Panc1 (cell line): Measurements from ENCODE around the gene NR6A1. TPM values are rescaled to one million over a fixed set of nuclear protein-coding genes. Genes with fewer than 3 reads are reported as not detected.

ENCODE experiments used
- ATAC-seq: fragments of 200-7000 bp; cut with Tn5 transposase; 2 replicates; pipeline ENCODE4 v1.9.1; 2020; ENCODE audit warnings: mild to moderate bottlenecking, moderate library complexity
- BruUV-seq: library from RNA; stranded (reverse); fragments of 400-500 nt; replicated peaks from 2 replicates; lab custom pipeline; 2021; lab: Mats Ljungman, UMichigan
- CTCF ChIA-PET: fragments of 300-600 bp; sonication (Branson Sonifier 250); formaldehyde crosslinking; loops from one replicate; lab custom pipeline; 2022; ENCODE audit warnings: antibody characterized with exemption; lab: Charles Lee
- POLR2A ChIA-PET: fragments of 300-600 bp; sonication (Branson Sonifier 250); formaldehyde crosslinking; loops from one replicate; lab custom pipeline; 2022; ENCODE audit warnings: antibody characterized with exemption; lab: Charles Lee
- DNase-seq: peaks from one replicate; pipeline ENCODE4 v3.0.0-alpha.2; 2010; ENCODE audit warnings: low read depth, low spot score
- H3K27ac ChIP-seq: 2 replicates; pipeline ENCODE4 v1.5.1; 2011; ENCODE audit warnings: mild to moderate bottlenecking, low read length, inconsistent platforms
- H3K27me3 ChIP-seq: fragments of 200-500 bp; sonication (Bioruptor generic); 2 replicates; pipeline ENCODE4 v1.6.0; 2014; ENCODE audit warnings: low read length, inconsistent platforms; ENCODE audit not compliant: control insufficient read depth, insufficient read depth
- H3K36me3 ChIP-seq: fragments of 200-500 bp; sonication (Bioruptor generic); 2 replicates; pipeline ENCODE4 v1.5.1; 2014; ENCODE audit warnings: inconsistent platforms, mild to moderate bottlenecking, low read length, moderate library complexity; ENCODE audit not compliant: control insufficient read depth, insufficient read depth
- H3K4me1 ChIP-seq: 2 replicates; pipeline ENCODE4 v1.5.1; 2011; ENCODE audit warnings: inconsistent platforms, mild to moderate bottlenecking, low read length, moderate library complexity; ENCODE audit not compliant: control insufficient read depth, insufficient read depth
- H3K4me3 ChIP-seq, 2 experiments: 2 replicates each; pipeline ENCODE4 v1.5.1; 2011 to 2012; ENCODE audit warnings: low read depth in 2 of 2, low read length in 2 of 2, mild to moderate bottlenecking in 2 of 2, inconsistent platforms in 1 of 2, moderate library complexity in 1 of 2
- H3K9me3 ChIP-seq: fragments of 200-500 bp; sonication (Bioruptor generic); 2 replicates; pipeline ENCODE4 v1.5.1; 2014; ENCODE audit warnings: low read depth, mild to moderate bottlenecking, inconsistent platforms, low read length, moderate library complexity; ENCODE audit not compliant: control insufficient read depth, insufficient read depth
- CTCF ChIP-seq: fragments of 450-650 bp; IDR thresholded peaks from 2 replicates; pipeline ENCODE4 v1.5.1; 2017; ENCODE audit warnings: mild to moderate bottlenecking
- POLR2AphosphoS5 ChIP-seq: IDR thresholded peaks from 2 replicates; pipeline ENCODE4 v1.6.1; 2012; ENCODE audit warnings: mild to moderate bottlenecking, low read depth, low read length, moderate library complexity
- REST ChIP-seq, 2 experiments: IDR thresholded peaks; 2 replicates each; pipeline ENCODE4 v1.6.1; 2011 to 2012; ENCODE audit warnings: low read depth in 2 of 2, control low read depth in 1 of 2, low read length in 1 of 2, mild to moderate bottlenecking in 1 of 2, moderate library complexity in 1 of 2; ENCODE audit not compliant: insufficient read depth in 1 of 2
- SIN3A ChIP-seq: IDR thresholded peaks from 2 replicates; pipeline ENCODE4 v1.6.1; 2012; ENCODE audit warnings: low read depth, mild to moderate bottlenecking, low read length, moderate library complexity, borderline replicate concordance; ENCODE audit not compliant: insufficient read depth
- TCF7L2 ChIP-seq: IDR thresholded peaks from 2 replicates; pipeline ENCODE4 v1.6.1; 2011; ENCODE audit warnings: mild to moderate bottlenecking, low read depth, low read length, inconsistent platforms
- in situ Hi-C: cut with HindIII; loops from 2 replicates; pipeline ENCODE4 v1.10.0; 2016; ENCODE audit warnings: low sequenced_read_pairs, low pct_unique_long_range_greater_than_20kb
- intact Hi-C: fragments of 100-400 bp; cut with micrococcal nuclease; formaldehyde crosslinking; loops from one replicate; pipeline ENCODE4 v1.10.0; 2022; ENCODE audit not compliant: unreplicated experiment
- total RNA-seq: library from RNA; stranded (reverse); gene quantifications from one replicate; pipeline ENCODE4 v1.2.1, GENCODE V29; 2021; ENCODE audit not compliant: unreplicated experiment

Gene NR6A1
- total RNA-seq, 1 experiment from 2014 or later: 7.6 TPM

DNA sequence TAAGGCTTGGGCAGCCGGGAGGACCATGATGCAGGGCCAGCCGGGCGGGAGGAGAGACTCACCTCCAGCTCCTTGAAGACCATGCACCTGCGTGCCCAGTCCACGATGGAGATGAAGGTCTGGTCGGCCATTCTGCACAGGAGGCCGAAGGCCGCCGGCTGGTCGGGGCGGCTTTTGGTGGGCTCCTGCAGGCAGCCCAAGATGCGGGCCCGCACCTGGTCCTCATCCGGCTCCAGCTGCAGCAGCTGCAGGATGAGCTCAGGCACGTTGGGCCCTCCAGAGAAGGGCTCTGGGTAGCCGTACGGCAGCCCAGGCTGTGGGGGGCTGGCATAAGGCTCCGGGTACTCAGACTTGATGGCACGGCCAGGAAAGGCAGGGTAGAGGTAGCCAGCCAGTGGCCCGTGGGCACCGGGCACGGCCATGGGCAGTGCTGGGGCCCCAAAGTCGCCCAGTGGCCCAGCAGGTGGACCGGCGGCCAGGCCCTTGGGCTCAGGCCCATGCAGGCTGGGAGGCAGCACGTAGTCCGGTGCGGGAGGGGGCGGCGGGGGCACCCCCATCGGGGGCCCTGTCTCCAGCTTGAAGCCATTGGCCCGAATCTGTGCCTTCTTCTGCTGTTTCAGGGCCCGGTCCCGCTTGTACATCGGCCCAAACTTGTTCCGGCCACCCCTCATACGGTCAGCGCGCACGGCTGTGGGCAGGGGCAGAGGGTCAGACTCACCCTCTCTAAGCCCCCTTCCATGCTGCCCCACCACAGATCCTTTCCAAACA, 270.9 kb downstream of the NR6A1 start:
- CTCF ChIA-PET: no interaction called here
- no peak for DNase-seq
- Histone ChIP-seq H3K4me3 (no peak overlapping the region), H3K27me3 (no peaks in the 10 kb centered on the region; the same call in 1 of the 2 replicates), H3K9me3 (no peaks in the 10 kb centered on the region), H3K4me1 (no peaks in the 10 kb centered on the region), H3K27ac (no peak overlapping the region), H3K36me3 (no peaks in the 10 kb centered on the region)
- intact Hi-C loops (no loop called here), in situ Hi-C loops (no loop called here)
- POLR2A ChIA-PET: no interaction called here
- TF ChIP-seq SIN3A (no peak), CTCF (no peak), REST (IDR thresholded peaks at IDR 0.05; ENCODE audit: insufficient read depth in 1 of 2, low read depth in 2 of 2, low read length in 1 of 2) (no peak), TCF7L2 (no peak), POLR2AphosphoS5 (no peak)
- BruUV-seq: no TSS peak
- ATAC-seq: no peak

DNA sequence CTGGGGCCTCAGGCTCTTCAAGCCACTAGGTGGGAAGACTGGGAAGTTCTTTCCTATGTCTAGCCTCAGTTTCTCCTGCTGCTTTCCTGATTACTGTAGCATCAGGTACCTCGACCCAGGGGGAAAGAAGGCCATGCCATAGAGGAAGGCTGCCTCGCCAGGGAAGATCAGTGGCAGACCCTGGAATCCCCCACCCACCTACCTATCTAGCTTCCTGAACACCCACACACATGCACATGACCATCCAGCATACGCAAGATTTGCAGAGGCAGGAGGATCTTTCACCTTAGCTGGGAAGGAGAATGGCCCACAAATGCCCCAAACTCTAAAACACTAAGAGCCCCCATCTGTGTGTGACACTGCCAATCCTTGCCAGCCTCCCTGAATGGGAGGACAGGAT, 271.9 kb downstream of the NR6A1 start:
- intact Hi-C loops: no loop called here
- in situ Hi-C loops: no loop called here
- H3K4me3 ChIP-seq: no peak overlapping the region
- no peak for TF ChIP-seq SIN3A
- no peak for TF ChIP-seq REST (IDR thresholded peaks at IDR 0.05; ENCODE audit: insufficient read depth in 1 of 2, low read depth in 2 of 2, low read length in 1 of 2)
- TF ChIP-seq TCF7L2: no peak
- no peak for TF ChIP-seq POLR2AphosphoS5
- TF ChIP-seq CTCF: no peak
- BruUV-seq: no TSS peak
- no peak overlapping the region for H3K27ac ChIP-seq
- ChIA-PET CTCF (no interaction called here), POLR2A (no interaction called here)
- H3K4me1 ChIP-seq: no peaks in the 10 kb centered on the region
- no peaks in the 10 kb centered on the region for H3K9me3 ChIP-seq
- no peaks in the 10 kb centered on the region for H3K36me3 ChIP-seq
- DNase-seq (no peak), ATAC-seq (no peak)
- no peaks in the 10 kb centered on the region; the same call in 1 of the 2 replicates for H3K27me3 ChIP-seq
